Upper lobe of left lung (tissue), 4 donors: Measurements from ENCODE around the gene ADAM15.

Experiments
- CTCF ChIP-seq, 6 experiments: fragments of 450-650 bp in 4 of 6; fragments of 200-600 bp in 2 of 6; sonication (generic) in 2 of 6; IDR thresholded peaks; one replicate each; pipeline ENCODE4 v1.5.1; 2016 to 2019; ENCODE audit warnings: antibody characterized with exemption in 6 of 6
- EP300 ChIP-seq, 4 donors: sonication (generic); formaldehyde crosslinking; IDR thresholded peaks; one replicate each; pipeline ENCODE4 v1.5.1; 2017; ENCODE audit warnings: antibody characterized with exemption in 4 of 4, control low read depth in 2 of 4
- POLR2A ChIP-seq, 4 donors: fragments of 450-650 bp; IDR thresholded peaks; one replicate each; pipeline ENCODE4 v1.5.1; 2016 to 2017; ENCODE audit warnings: antibody characterized with exemption in 4 of 4, mild to moderate bottlenecking in 2 of 4
- POLR2AphosphoS5 ChIP-seq, 2 donors: sonication (generic); formaldehyde crosslinking; IDR thresholded peaks; one replicate each; pipeline ENCODE4 v1.5.1; 2017; ENCODE audit warnings: antibody characterized with exemption in 2 of 2

GRCh38 chr1:155051777-155052398, 772 bp downstream of the ADAM15 start:
- TF ChIP-seq EP300 (IDR thresholded peaks at IDR 0.05) (no peak), CTCF (IDR thresholded peaks at IDR 0.05) (no peak), POLR2A (IDR thresholded peaks at IDR 0.05) (peak in 1 of 4 donors; percentile 19), POLR2AphosphoS5 (IDR thresholded peaks at IDR 0.05) (peak; percentile 10 to 77)
